Stimulated activated CD8-positive, alpha-beta memory T cell treated with anti-CD3 and anti-CD28 coated beads, Interleukin-12 subunit alpha, Interleukin-12 subunit beta, amount 100 ng/mL, for 24 hours (primary cell): ENCODE measurements around the gene C1orf167.

ENCODE experiments used
- DNase-seq: peaks from one replicate; pipeline ENCODE4 v3.0.0-alpha.2; 2020; ENCODE audit errors: extremely low read depth

C1orf167 gene

GRCh38 chr1:11835441-11836225, 73.6 kb downstream of the C1orf167 start:
- DNase-seq, result no peak

- no peak for DNase-seq
Observed at GRCh38 chr1:11836955-11837766, 75.2 kb downstream of the C1orf167 start.

GRCh38 chr1:11837767-11838348, 75.9 kb downstream of the C1orf167 start:
- no peak for DNase-seq

- peak; percentile 20 for DNase-seq
Observed at GRCh38 chr1:11838349-11839272, 76.6 kb downstream of the C1orf167 start.
